Astrocyte of the spinal cord (primary cell): ENCODE measurements around the gene PPM1E.

Experiments
- DNase-seq: peaks from one replicate; pipeline ENCODE4 v3.0.0; 2011; ENCODE audit warnings: low read depth, low spot score
- H3K4me3 ChIP-seq: 2 replicates; pipeline ENCODE4 v1.5.1; 2011; ENCODE audit warnings: low read depth, mild to moderate bottlenecking, low read length, moderate library complexity
- CTCF ChIP-seq: IDR thresholded peaks from 2 replicates; pipeline ENCODE4 v1.5.1; 2012; ENCODE audit warnings: low read depth, mild to moderate bottlenecking, low read length, inconsistent platforms
- in situ Hi-C: cut with HindIII; loops from 2 replicates; pipeline ENCODE4 v1.10.0; 2017; ENCODE audit warnings: low sequenced_read_pairs

The PPM1E gene

DNA sequence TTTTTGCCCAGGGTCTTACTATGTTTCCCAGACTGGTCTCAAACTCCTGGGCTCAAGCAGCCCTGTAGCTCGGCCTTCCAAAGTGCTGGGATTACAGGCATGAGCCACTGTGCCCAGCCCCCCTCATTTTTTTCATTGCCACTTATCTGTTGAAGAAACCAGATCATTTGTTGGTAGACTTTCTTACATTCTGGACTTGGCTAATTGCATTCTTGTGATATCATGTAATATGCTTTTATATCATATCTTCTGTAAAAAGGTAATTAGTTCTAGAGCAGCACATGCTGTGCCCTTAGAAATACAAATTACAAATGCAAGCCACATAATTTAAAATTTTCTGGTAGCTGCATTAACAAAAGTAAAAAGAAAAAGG lies 53.9 kb downstream of the PPM1E start:
- no peak for DNase-seq
- no peak for TF ChIP-seq CTCF
- H3K4me3 ChIP-seq: no peak overlapping the region
- in situ Hi-C loops: no loop called here

DNA sequence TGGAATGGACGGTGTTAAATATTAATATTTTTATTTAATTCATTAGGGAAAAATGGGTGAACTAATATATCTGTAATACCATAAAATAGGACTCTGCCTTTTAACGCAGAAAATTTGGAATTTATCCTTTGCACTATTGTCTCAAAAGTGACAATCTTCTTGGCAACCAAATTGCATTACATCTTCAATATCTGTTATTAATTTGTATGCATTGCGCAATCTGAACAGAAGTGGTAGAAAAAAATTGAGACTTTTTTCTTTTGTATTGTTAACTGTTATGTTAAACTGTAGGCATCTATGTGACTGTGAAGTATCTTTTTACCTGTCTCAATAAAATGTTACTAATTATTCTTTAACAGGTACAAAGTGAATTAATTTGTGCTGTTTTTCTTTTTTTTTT lies 55.6 kb downstream of the PPM1E start:
- no peak overlapping the region for H3K4me3 ChIP-seq
- in situ Hi-C loops: no loop called here
- no peak for DNase-seq
- TF ChIP-seq CTCF: no peak

- no peak overlapping the region for H3K4me3 ChIP-seq
- in situ Hi-C loops: no loop called here
- TF ChIP-seq CTCF: no peak
- DNase-seq: no peak
These were observed 58.1 kb downstream of the PPM1E start for GRCh38 chr17:58813712-58814111.

GRCh38 chr17:58818654-58819053 lies 63.0 kb downstream of the PPM1E start:
- H3K4me3 ChIP-seq: no peak overlapping the region
- TF ChIP-seq CTCF: no peak
- DNase-seq: no peak
- in situ Hi-C loops: no loop called here

DNA sequence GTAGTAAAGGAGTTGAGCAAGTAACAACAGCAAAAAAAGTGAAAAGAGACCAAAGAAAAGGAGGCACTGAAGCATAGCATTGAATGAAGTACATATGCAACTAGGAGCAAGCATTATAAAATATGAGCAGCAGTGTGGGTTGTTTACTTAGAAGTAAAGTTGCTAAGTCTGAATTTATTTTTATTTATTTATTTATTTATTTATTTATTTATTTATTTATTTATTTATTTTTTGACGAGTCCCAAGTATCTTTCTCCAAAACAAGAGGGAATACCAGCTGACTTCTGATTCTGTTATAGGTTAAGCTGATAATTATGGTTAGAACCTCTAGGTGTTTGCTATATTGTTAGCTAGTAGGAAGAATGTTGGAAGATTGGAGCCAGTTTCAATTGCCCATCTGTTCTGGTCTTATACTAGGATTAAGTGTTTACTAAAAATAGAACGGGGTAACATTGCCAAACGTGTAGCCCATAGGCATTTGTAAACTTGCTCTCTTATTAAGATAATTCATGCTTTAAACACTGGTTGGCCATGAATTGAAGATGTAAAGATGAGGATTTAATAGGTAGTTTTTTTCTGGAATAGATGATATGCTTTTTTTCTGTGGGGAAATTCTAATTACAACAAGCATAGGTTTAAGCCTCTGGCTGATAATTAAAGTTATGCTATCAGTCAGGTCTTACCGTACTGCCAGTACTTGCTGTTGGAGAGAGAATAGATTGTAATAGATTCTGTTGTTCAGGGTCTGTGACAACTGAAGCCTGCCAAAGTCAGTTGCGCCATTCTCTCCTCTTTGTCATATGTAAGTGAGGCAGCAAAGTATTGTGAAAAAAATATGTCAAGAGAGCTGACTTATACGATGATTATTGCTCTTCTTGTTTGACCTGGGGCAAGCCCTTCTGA lies 66.7 kb downstream of the PPM1E start:
- DNase-seq: no peak
- no peak for TF ChIP-seq CTCF
- in situ Hi-C loops: no loop called here
- no peak overlapping the region for H3K4me3 ChIP-seq

- no peak overlapping the region for H3K4me3 ChIP-seq
- in situ Hi-C loops: no loop called here
- DNase-seq: no peak
- no peak for TF ChIP-seq CTCF
These were observed 67.4 kb downstream of the PPM1E start for GRCh38 chr17:58823051-58823525.
